B cell (primary cell): ENCODE data around the gene WDR54.

Source experiments
- CTCF ChIP-seq: fragments of 200-600 bp; IDR thresholded peaks from one replicate; pipeline ENCODE4 v1.8.0; 2022; ENCODE audit warnings: antibody characterized with exemption, mild to moderate bottlenecking
- EZH2 ChIP-seq: IDR thresholded peaks from 2 replicates; pipeline ENCODE4 v1.6.1; 2012; ENCODE audit warnings: borderline replicate concordance, low read depth, mild to moderate bottlenecking, moderate library complexity, low read length; ENCODE audit not compliant: insufficient read depth, poor library complexity, severe bottlenecking

- TF ChIP-seq CTCF (no peak), EZH2 (no peak)
Measured at GRCh38 chr2:74439803-74440377, 18.4 kb downstream of the WDR54 start.
